NK-92 (cell line): ENCODE measurements around the gene GLB1L2.
"Not testable (repeated sequence)": the region's sequence is repeated elsewhere in the genome, so short reads cannot be mapped to it uniquely, and the experiment has no call there.

Experiments used
- DNase-seq: peaks from one replicate; lab custom pipeline; 2025; ENCODE audit not compliant: unreplicated experiment; lab: John Stamatoyannopoulos, UW

Gene GLB1L2

GRCh38 chr11:134321373-134321772 is 10.4 kb upstream of the GLB1L2 start:
- DNase-seq: not testable (repeated sequence)

DNA sequence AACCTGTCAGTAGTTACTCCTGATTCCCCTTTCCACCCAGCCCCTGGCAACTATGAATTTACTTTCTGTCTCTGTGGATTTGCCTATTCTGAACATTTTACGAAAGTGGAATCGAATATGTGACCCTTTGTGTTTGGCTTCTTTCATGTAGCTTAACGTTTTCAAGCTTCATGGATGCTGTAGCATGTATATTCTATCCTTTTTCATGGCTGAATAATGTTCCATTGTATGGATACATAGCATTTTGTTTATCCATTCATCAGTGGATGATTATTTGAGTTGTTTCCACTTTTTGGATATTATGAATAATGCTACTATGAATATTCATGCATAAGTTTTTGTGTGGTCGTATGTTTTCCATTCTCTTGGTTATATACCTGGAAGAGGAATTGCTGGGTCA is 9.2 kb upstream of the GLB1L2 start:
- DNase-seq: no peak

- DNase-seq: no peak
Observed at GRCh38 chr11:134328433-134328832, 3.4 kb upstream of the GLB1L2 start.

- no peak for DNase-seq
Observed at GRCh38 chr11:134330611-134331353, 1.0 kb upstream of the GLB1L2 start.

GRCh38 chr11:134332189-134332631 is 422 bp downstream of the GLB1L2 start:
- no peak for DNase-seq

GRCh38 chr11:134332782-134333181 is 994 bp downstream of the GLB1L2 start:
- DNase-seq: no peak

GRCh38 chr11:134333312-134333711 is 1.5 kb downstream of the GLB1L2 start:
- DNase-seq: no peak

DNA sequence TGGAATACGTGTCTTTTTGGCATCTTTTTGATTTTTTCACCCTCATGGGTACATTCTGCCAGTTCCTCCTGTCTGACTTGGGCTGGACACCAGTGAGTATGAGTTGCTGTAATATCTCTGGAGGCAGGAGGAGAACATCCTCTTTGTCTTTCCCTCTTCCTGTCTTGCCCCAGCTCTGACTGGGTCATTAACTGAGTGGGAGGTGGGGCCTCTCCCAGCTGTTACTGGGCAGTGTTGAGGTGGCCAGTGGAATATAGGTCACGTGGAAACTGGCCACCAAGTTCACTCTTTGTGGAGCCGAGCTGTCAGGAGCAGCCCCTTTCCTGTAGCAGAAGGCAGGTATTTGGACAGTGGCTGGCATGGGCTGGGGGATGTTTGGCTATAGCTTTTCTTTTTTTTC is 2.2 kb downstream of the GLB1L2 start:
- DNase-seq: no peak

- no peak for DNase-seq
Observed at GRCh38 chr11:134334796-134335571, 3.2 kb downstream of the GLB1L2 start.

DNA sequence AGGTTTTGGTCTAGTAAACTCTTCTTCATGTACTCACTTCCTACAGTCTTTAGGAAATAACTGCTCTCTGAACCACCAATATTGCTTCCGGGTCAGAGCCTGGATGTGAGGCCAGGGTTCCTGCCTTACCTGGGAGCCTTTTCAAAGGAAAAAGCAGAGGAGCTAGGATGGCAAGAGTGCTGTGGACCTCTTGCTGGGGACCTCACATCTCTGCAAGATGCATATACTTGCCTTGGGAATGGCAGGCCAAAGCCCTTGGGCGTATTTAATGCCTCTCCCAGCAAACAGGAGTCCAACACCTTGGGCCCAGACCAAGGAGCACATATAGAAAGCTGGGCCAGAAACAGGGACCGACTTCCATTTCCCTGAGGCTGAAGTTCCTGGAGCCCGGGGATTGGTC is 5.3 kb downstream of the GLB1L2 start:
- DNase-seq: no peak

- no peak for DNase-seq
Observed at GRCh38 chr11:134338068-134338467, 6.3 kb downstream of the GLB1L2 start.

DNA sequence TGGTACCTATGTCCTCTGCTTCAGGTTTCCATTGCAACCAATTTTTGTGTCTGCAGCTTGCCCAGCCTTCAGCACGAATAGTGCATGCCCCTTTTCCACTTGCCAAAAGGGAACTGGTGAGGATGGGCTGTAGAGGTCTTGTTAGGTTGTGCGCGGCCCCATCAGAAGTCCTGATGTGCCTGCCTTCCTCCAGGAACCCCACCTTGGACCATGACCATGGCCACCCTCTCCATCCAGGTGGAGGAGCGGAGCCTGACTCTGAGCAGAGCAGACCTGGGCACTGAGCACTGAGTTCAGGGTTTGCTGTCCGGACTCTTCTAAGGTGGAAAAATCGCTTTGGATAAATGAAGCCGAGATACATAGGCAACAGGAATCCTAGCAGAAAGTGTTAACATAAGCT is 6.9 kb downstream of the GLB1L2 start:
- no peak for DNase-seq

GRCh38 chr11:134339756-134340155 is 8.0 kb downstream of the GLB1L2 start:
- no peak for DNase-seq

DNA sequence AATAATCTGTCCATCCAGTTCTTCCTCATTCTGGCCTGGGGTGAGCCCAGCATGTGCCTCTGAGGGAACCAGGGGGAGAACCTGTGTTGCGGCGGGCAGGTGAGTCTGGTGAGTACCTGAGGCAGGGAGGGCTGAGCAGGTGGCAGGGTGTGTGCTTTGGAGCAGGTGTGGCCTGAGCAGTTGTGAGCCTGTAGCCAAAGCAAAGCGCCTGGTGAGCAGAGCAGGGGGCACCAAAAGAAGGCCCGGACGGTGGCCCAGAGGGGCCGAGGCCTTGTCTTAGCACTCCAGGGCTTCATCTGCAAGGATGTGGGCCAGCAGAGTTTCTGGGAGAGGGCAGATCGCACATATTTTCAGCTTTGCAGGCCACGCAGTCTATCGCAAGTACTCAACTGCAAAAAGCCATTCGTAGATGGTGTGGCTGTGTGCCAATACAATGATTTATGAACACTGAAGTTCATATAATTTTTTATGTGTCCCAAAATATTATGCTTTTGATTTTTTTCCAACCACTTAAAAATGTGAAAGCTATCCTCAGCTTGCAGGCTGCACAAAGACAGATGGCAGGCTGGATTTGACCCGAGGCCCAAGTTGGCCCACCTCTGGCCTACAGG is 8.7 kb downstream of the GLB1L2 start:
- DNase-seq: no peak

DNA sequence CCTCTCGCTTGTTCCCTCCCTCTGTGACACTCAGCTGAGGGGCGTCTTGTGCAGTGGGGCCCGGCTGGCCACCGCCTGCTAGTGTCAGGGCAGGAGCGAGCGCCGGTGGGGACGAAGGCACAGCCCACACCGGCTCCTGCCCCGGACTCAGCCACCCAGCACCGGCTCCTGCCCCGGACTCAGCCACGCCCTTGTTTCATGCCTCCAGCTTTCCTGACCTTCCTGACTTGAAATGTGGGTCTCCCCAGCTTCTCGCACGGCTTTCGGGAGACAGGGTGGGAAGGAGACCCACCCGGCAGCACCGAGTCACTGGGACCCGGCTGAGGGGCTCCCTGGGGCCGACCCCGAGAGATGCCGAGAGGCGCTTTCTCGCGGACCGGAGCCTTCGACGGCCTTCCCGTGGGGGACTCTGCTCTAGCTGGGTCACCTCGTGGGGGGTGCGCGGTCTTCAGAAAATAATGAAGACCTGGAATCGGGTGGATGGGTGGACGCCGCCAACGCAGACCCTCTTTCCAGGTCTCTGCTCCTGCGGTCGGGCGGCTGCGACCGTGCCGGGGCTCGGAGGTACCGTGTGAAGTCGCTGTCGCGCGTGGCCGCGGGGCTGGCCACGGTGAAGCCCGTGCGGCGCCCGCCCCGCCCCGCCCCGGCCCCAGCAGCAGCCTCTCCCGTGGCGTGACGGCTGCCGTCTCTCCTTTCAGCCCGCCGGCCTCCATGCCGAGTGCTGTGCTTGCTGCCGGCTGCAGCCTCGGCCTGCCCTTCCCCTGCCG is 10.2 kb downstream of the GLB1L2 start:
- DNase-seq: no peak

DNA sequence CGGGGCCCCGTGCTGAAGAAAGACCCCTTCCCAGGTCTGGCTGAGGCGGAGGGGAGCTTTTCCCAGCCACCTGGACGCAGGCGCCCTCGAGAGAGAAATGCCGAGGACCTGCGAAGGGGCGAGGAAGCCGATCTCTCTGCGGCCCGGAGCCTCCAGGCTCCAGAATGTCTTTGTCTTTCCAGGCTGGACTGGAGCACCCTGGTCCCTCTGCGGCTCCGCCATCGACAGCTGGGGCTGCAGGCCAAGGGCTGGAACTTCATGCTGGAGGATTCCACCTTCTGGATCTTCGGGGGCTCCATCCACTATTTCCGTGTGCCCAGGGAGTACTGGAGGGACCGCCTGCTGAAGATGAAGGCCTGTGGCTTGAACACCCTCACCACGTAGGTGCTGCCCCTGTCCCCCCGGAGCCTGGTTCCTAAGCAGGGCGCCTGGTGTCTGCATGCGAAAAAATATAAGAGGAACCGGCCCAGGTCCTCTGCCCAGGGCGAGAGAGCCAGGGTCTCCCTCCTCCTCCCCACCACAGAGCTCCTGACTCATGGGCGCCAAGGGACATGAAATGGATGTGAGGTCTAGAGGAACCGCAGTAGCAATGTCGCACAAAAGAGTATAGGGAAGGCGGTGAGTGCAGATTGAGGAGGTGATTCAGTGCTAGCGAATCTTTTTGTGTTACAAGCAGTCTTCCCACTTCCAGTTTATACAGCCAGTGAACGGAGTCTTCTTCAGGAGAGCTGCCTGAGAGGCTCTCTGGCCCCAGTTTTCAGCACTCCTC is 11.0 kb downstream of the GLB1L2 start:
- no peak for DNase-seq

- no peak for DNase-seq
Observed at GRCh38 chr11:134343646-134344045, 11.9 kb downstream of the GLB1L2 start.

- DNase-seq: not testable (repeated sequence)
Observed at GRCh38 chr11:134344497-134345236, 12.9 kb downstream of the GLB1L2 start.

DNA sequence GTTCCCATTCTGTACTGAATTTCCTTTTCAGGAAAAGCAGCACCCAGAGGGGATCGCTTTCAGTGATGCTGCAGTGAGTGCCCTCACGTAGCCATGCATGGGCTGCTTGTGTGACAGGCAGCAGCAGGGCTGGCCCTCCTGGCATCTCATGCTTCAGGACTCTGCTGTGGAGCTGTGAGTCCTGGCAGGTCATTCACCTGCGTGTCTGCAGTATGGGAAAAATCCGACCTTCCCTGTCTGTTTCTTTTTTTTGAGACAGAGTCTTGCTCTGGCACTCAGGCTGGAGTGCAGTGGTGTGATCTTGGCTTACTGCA is 13.4 kb downstream of the GLB1L2 start:
- no peak for DNase-seq
